GM18519 (cell line): Measurements from ENCODE around the gene TMA7.
"Not testable (repeated sequence)": the region's sequence is repeated elsewhere in the genome, so short reads cannot be mapped to it uniquely, and the experiment has no call there.

Source experiments
- ATAC-seq: cut with Tn5 transposase; IDR thresholded peaks from one replicate; pipeline ENCODE4 v1.9.1; 2021; ENCODE audit warnings: mild to moderate bottlenecking, moderate library complexity; ENCODE audit not compliant: unreplicated experiment, low FRiP score

The TMA7 gene

DNA sequence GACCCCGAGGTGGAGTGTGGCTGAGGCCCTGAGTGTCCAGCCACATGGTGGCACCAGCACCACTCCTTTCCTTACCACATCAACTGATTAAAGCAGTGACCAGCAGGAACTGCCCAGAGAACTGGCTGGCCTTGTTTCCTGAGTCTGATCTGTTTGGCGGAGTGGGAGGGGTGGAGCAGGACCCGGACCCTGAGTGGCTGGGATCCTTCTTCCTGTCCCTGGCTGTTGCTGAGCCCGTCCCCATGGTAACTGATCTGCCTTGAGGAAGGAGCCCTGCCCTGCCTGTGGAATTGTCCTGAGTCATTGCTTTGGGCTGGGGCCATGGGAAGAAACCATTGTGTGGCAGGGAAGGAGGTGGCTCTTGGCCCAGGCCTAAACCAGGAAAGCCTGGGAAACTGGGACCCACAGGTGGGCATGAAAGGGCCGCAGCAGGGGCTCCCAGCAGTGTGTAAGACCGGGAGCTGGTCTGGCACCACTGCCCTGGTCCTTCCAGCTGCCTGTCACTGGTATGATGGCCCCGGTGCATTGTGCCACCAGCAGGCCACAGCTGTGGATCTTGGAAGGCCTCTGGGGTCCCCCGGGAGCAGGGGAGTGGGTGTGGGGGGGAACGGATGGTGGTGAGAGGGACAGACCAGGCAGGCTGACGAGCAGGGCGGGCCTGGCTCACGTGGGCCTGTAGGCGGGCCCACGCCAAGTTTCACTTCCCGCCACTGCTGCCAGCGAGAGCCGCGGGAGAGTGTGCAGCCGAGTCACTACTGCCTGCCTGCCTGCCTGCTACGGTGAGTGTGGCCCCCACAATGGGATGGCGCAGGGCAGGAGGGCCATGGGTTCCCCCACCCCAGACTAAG, 25.7 kb downstream of the TMA7 start:
- ATAC-seq = peak; percentile 56

DNA sequence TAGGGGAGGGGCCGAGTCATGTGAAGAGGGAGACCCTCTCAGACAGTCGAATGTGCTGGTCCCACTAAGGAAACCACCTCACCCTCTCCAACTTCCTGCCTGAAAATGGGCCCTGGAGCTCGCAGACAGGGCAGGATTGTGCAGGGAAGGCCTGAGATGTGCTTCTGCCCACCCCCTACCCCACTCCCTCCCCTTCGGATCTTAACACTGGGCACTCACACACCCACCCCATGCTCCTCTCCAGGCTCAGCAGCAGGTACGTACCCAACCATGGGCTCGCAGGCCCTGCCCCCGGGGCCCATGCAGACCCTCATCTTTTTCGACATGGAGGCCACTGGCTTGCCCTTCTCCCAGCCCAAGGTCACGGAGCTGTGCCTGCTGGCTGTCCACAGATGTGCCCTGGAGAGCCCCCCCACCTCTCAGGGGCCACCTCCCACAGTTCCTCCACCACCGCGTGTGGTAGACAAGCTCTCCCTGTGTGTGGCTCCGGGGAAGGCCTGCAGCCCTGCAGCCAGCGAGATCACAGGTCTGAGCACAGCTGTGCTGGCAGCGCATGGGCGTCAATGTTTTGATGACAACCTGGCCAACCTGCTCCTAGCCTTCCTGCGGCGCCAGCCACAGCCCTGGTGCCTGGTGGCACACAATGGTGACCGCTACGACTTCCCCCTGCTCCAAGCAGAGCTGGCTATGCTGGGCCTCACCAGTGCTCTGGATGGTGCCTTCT, 26.5 kb downstream of the TMA7 start:
- ATAC-seq = no peak

GRCh38 chr3:48467110-48467454, 27.0 kb downstream of the TMA7 start:
- ATAC-seq = no peak

GRCh38 chr3:48467473-48468267, 27.6 kb downstream of the TMA7 start:
- ATAC-seq = no peak

DNA sequence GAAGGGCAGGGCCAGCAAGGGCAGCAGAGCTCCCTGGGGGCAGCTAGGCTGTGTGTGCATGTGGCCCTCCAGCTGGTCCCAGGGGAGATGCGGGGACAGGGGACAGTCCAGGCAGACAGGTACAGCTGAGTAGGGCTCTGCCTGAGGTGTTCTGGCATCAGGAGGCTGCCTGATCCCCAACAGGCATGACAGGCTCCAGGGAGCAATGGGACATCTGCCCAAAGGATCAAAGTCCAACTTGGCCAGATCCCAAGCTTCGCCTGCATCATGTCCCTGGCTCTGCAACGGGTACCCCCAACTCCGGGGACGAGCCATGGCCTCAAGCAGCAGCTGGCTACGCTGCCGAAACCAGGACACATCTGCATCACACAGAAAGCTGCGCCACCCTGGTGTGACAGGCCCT, 28.3 kb downstream of the TMA7 start:
- no peak for ATAC-seq

DNA sequence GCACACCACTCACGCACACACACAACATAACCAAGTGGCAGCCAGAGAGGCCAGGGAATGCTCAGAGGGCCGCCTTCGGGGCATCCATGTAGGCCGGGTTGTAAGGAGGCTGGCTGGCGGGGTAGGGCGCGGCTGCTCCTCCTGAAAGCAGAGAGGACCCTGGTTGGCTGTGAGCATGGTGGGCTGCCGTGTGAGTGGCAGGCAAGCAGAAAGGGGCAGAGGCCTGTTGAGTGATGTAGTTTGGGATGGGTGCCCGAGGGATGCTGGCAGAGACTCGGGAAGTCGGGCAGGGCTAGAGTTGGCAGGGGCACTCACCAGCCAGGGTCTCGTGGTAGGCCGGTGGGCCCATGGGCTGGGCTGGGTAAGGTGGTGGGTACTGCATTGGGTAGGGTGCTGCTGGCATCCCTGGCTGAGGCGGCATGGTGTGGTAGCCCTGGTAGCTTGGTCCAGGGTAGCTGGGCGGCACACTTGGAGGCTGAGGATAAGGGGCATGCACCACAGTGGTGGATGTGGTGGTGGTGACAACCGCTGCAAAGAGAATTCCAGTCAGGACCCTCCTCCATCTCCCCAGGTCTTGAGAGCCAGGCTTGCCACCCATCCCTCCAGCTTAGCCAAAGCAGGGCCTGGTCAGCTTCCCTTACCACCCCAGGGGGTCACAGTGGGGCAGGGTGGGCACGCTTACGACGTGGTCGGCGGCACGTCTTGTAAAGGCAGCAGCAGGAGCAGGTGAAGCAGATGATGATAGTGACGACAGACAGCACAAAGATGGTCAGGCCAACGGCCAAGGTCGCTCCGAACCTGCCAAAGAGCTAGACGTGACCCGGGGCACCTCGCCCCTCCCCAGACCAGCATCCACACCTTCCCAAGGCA, 29.2 kb downstream of the TMA7 start:
- ATAC-seq = no peak

DNA sequence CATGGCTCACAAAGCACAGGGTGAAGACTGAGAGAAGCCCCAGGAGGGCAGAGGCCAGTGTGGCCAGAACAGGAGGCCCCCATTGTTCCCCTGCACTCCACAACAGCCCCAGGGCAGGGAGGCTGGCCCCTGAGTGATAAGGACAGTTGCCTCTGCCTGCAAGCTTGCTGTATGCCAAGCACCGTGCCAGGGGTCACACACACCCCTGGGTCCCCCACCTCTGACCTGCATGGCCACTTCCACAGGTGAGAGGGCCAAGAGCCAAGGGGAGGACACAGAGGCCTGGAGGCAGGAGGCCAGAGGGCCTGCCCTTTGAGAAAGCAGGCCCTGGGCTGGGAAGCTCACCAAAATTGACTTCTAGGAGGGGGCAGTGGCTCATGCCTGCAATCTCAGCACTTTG, 30.2 kb downstream of the TMA7 start:
- no peak for ATAC-seq

GRCh38 chr3:48472673-48472922, 32.5 kb downstream of the TMA7 start:
- ATAC-seq = no peak

- ATAC-seq = no peak
Observed at GRCh38 chr3:48472923-48473616, 33.0 kb downstream of the TMA7 start.

DNA sequence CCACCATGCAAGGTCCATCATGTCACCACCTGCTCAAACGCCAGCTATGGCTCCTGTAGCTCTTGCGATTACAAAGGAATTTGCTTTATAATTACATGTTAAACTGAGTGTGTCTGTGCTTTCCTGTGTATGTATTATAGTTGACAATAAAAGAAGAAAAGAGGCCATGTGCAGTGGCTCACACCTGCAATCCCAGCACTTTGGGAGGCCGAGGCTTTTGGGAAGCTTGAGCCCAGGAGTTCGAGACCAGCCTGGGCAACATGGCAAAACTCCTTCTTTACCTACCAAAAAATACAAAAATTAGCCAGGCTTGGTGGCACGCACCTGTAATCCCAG, 33.5 kb downstream of the TMA7 start:
- no peak for ATAC-seq

DNA sequence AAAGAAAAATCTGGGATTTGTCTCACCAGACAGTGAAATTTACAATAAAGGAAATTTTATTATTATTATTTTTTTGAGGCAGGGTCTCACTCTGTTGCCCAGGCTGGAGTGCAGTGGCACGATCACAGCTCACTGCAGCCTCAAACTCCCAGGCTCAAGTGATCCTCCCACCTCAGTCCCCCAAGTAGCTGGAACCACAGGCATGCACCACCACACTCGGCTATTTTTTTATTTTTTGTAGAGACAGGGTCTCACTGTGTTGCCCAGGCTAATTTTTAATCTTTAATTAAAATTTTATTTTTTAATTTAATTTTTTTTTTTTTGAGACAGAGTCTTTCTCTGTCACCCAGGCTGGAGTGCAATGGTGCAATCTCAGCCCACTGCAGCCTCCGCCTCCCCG, 34.0 kb downstream of the TMA7 start:
- ATAC-seq = not testable (repeated sequence)

DNA sequence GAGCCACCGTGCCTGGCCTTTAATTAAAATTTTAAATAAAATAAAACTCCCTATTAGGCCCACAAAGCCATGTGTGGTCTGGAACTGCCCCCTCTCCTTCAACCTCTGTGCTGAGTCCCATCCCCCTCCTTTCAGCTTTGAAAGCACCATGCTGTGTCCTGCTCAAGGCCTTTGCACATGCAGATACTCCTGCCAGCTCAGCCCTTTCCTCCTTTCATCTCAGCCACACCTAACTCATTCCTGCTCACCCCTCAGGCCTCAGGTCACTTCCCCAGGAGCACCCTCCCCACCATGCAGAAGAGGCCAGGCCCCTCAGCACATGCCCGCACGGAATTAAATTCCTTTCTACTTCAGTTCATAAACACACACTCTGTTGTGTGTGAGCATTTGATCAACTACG, 34.6 kb downstream of the TMA7 start:
- no peak for ATAC-seq

DNA sequence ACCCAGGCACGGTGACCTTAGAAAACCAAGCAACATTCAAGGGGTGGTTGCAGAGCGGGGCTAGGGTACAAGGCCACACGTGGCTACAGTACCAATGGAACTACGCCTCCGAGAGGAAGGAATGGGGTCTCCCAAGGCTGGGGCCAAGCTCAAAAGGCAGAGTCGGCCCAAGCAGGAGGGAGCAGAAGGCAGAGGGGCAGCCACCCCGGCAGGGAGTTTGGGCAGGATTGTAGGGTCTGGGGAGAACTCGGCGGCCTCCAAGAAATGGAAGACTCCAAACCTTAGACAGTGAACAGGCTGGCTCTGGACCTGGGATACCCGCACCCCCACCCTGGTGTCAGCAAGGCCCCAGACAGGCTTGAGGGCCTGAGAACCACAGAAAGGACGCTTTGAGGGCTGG, 35.1 kb downstream of the TMA7 start:
- ATAC-seq = no peak

- no peak for ATAC-seq
Observed at GRCh38 chr3:48476426-48477053, 36.5 kb downstream of the TMA7 start.

DNA sequence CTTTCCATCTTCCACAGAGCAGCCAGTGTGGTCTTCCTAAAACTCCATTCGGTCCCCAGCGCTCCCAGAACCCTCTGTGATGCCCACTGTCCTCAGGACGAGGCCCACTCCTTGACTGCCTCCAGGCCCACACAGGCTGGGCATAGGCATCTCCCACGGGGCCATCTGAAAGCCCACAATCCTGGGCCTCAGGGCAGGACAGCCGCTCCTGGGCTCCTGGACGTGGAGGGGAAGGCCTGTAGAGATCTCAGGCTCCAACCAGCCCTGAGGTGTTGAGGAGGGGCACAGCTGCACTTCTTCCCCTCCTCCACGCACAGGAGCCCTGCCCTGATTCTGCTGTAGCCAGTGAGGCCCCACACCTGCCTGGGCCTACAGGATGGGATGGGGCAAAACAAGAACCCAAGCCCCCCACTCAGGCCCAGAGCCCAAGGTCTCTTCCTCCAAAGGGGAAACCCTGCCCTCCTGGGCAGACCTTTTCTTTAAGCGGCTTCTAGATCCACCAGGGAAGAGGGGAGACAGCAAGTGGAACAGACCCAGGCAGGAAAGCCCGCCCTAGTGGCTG, 38.0 kb downstream of the TMA7 start:
- no peak for ATAC-seq

- no peak for ATAC-seq
Observed at GRCh38 chr3:48478626-48479555, 38.8 kb downstream of the TMA7 start.

DNA sequence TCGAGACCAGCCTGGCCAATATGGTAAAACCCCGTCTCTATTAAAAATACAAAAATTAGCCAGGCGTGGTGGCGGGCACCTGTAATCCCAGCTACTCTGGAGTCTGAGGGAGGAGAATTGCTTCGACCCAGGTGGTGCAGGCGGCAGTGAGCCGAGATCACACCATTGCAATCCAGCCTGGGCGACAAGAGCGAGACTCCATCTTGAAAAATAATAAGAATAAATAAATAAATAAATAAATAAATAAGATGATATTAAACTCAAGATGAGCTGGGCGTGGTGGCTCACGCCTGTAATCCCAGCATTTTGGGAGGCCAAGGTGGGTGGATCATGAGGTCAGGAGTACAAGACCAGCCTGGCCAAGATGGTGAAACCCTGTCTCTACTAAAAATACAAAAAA, 40.8 kb downstream of the TMA7 start:
- not testable (repeated sequence) for ATAC-seq

- ATAC-seq = not testable (repeated sequence)
Observed at GRCh38 chr3:48482822-48483221, 42.8 kb downstream of the TMA7 start.
